Activated T-cell treated with anti-CD3 and anti-CD28 coated beads for 24 hours (primary cell): Measurements from ENCODE around the gene ABTB2.
"Not testable (repeated sequence)": the region's sequence is repeated elsewhere in the genome, so short reads cannot be mapped to it uniquely, and the experiment has no call there.

Experiments used
- DNase-seq: peaks from one replicate; pipeline ENCODE4 v3.0.0-alpha.2; 2020; ENCODE audit warnings: low read depth

The ABTB2 gene

DNA sequence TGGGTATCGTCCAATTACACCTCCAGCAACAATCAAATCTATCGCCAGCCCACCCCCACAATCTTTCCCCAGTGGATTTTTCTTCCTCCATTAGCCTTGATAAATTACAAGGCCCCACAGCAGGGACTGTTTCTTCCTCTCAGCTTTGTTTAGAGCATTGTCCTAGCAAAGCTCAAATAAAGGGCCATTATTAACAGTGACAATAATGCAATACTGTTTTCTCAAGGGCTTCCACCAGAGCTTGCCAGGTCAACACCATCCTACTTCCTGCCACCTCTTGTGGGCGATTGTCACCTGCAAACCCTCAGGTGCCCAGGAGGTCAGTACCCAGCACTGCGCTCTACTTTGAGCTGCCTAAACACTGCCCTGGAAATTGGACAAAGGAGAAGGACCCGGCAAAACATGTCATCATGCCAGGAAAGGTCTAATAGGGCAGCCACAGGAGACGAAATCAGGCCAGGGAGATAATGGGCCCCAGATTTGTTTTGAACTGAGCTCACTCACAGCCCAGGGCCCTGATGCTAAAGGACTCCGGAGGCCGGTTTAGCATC, 95.2 kb downstream of the ABTB2 start:
- DNase-seq = no peak

DNA sequence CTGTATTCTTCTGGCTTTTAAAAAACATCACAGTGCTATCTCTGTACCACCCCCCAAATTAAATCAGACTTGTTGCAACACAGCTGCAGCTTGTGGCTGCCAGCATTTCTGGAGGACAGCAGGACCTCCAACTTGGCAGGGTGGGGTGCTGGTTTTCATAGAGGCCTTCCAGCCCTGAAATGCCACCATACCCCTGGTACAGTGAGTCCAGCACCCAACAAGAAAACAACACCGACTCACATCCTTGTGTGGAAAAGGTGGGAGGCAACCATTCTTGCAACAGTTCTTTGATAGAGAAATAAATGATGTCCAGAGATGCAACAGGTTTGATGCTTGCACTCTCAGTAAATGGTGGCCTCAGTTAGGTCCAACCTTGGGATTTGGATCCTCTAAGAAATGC, 96.0 kb downstream of the ABTB2 start:
- no peak for DNase-seq

DNA sequence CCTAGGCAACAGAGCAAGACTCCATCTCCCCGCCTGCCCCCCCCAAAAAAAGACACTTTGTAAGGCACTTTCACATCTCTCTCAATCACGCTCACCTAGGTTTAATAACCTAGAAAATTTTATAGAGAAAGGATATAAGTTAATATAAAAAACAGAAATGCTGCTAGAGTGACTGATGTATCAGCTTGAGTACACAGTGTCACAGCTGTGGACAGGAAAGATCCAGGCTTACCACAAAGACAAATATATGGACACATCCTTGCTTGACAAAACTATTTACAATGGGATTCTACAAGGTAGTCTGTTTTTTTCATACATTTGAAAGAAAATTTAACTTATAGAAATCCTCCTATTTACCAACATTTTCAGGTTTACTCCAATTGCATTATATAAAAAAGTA, 96.7 kb downstream of the ABTB2 start:
- DNase-seq = no peak

DNA sequence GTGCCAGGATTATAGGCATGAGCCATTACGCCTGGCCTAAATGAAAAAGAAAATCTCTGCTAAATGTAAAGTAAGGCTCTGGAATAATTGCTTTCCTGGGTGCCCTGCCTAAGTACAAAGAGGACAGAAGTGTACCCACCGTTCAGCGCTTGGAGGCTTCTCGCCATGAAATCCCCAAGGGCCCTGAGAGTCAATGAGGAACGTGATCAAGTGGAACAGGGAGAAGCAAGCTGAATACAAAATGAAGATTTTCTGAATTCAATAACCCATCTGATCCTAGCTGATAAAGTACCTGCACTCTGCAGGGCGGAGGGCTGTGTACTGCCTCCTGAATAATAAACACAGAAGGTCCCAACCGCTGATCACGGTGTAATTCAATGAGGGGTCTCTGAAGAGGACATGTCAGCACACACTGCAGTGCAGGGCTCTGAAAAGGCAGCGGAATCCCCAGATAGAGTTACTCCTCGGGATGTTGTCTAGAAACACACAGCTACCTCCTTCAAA, 97.7 kb downstream of the ABTB2 start:
- DNase-seq = no peak

DNA sequence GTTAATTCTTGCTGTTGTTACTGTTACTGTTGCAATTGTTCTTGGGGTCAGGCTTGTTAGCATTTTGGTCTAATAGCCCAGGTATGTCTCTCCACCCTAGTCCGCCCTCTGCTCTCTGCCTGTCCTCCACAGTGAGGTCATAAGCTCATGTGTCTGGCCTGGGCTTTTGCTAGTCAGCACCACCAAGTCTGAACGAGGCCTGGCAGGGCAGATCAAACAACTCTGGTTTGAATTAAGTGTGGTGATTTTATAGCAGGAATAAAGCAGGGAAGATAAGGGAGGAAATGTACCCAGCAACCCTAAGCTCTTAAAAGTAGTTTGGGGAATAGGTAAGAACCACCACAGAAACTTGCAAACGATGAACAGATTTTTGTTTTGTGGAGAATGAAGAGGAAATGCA, 98.7 kb downstream of the ABTB2 start:
- no peak for DNase-seq

DNA sequence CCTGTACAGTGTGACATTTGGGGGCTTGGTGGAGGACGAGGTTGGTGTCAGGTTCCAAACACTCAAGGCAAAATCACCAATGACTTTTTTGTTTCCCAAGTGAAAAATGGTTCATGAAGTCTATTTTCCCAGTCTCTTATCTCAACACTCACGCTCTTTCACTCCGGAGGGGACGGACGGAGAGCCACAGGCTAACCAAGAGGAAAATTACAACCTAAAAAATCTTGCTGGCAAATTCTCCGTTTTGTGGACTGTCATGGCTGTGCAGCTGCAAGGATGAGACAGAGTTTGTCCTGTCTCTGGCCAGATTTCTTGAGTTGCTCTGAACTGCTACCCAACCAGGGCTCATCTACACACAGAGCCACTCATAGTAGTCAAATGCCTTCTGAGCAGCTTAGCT, 101.2 kb downstream of the ABTB2 start:
- no peak for DNase-seq

DNA sequence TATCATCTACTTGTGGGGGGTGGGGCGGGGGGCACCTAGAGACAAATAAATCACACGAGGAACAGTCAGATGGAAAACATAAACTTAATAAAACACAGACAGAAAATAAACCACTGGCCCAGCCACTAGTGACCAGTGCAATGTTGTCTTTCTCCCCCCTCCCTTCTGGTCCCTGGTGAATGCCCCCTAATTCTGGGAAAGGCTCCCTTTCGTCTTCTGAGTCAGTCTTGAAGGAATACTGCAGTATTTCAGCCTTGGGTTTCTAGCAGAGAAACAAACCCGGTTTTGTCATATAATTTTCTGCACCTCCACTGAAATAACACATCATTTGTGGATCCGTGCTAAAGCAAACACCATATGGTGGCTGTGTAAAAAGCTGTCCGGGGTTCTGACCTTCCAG, 101.7 kb downstream of the ABTB2 start:
- DNase-seq = no peak

DNA sequence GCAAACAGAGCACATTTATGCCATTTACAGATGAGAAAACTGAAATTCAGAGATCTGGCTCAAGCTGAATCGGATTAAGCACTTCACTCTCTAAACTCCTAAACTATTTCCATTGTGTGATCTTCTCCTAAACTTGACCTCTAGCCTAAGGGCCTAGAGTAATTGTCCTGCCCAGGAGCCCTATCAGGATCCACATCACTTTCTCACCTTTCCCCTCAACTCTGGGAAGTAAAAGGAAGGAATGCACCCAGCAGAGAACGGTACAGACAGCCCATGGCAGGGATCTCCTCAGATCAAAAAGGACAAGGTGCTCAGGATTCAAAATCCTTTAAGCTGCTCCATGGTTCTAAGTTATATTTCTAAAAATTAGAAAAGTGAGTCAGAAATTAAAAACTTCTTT, 102.7 kb downstream of the ABTB2 start:
- DNase-seq = no peak

DNA sequence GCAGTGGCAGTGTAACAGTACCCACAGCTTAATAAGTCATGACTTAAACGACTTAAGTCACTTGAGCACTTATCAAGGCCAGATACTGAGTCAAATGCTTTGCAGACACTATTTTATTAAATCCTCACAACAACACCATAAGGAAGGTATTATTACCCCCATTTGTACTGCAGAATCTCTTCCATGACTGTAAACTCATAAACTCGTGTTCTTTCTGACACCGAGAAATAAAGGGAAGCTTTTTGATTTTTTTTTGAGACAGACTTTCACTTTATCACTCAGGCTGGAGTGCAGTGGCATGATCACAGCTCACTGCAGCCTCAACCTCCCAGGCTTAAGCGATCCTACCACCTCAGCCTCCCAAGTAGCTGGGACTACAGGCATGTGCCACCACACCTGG, 103.8 kb downstream of the ABTB2 start:
- DNase-seq = no peak

DNA sequence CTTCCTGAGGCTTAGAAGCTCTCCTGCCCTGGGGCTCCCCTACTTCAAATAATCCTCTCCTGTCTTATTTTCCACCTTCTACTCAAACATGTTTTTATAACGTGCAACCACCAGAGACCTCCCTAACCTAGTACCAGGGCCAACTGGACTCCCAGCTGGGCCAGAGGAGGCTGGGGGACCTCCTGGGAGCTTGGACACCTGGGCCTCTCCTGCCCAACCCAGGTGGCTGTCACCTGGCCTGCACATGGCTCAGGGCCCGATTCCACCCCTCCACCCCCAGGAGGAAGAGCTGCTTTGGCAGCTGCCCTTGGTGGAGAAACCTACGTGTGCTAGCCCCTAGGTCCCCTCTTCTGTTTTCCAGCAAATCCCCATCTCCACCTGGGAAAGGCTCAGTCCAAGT, 105.2 kb downstream of the ABTB2 start:
- DNase-seq = no peak

DNA sequence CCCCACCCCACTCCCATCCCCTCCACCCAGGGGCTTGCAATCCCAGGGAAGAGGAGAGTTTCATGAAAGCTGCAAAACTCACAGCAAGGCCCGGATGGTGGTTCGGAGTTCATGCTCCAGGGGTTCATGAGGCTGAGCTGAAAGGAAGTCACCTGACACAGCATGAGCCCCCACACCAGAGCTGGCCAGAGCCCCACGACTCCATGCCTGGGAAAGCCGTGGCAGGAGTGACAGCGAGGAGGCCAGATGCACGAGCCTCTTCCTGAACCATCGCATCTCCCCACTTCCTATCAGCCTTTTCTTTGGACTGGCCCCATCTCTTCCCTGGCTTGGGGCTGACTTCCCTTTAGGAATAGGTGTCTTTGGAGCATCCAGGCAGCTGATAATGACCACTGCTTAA, 105.8 kb downstream of the ABTB2 start:
- DNase-seq = no peak

DNA sequence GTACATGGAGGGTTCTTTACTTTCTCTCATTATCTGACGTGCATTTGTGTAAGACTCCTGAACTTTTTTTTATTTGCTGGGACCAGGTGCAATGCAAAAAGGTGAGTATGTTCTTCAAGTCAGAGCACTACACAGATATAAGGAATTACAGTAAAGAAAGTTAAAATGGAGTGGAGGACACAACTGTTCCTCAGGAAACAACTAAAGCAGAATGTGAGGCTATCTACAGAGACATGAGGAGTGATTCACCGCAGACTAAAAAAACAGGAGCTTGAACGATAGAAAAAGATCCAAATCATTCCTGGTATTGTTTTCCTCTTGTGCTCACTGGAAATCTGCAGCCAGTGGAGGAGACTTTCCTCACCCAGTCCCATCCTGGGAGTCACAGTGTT, 106.2 kb downstream of the ABTB2 start:
- no peak for DNase-seq

DNA sequence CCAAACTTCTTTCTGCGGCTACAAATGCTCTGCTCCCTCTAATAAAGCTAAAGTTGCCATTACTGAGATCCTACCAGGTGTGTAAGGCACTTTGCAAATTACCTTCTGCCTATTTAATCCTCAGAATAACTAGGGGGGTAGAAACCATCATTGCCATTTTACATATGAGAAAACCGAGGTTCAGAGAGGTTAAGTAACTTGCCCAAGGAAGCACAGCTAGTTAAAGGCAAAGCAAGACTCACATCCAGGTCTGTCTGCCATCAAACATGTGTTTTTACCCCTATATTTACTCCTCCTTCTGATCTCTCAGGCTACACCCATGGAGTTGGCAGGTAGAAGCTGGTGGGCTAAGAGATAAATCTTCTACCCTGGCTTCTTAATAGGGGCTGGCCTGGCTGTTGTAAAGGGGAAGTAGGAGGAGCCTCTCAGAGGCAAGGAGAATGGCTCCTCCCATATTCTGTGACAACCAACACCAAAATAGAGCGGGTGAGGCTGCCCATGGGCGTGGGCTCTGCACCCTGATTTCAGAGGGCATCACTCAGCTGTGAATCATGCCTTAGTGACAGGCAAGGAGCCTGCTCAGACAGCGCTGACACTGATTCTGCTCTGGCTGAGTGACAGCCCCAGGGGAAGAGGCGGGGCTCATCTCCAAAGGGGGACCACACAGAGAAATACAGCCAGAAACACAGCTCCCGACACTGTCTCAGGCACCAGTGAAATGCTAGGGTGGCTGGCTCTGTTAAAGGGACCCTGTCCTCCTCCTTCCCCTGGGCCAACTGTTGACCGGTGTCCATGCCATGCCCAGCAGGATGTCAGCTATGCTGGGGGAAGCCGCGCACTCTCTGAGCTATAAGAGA, 106.8 kb downstream of the ABTB2 start:
- DNase-seq = peak; percentile 63

DNA sequence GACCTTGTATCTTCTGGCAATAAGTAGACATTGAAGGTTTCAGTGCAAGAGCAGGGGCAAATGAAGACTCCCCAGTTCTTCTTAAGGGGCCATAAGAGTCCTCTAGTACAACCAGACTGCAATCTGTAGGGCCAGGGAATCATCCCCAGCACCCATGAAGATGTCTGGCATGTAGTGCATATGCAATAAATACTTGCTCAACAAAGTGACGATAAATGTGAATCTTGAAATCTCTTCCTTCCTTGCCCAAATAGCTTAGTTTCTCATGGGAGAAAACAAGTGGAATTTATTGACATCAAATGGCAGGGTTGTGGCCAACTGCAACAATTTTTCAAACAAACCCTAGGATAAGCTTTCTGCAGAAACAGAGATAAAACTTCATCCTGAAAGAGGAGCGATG, 107.6 kb downstream of the ABTB2 start:
- DNase-seq = no peak

DNA sequence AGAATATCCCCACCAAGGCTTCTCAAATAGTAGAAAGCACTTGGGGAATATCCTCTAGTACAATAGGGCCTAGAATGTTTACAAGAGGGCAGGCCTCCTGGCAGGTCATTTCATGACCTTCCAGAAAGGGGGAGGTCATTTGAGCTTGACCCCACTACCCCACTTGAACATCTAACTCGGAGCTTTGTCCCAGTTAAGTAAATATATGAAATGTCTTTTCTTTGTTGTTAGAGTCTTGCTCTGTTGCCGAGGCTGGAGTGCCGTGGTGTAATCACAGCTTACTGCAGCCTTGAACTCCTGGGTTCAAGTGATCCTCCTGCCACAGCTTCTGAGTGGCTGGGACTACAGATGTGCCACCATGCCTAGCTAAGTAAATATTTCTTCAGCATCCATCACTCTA, 108.4 kb downstream of the ABTB2 start:
- DNase-seq = no peak

DNA sequence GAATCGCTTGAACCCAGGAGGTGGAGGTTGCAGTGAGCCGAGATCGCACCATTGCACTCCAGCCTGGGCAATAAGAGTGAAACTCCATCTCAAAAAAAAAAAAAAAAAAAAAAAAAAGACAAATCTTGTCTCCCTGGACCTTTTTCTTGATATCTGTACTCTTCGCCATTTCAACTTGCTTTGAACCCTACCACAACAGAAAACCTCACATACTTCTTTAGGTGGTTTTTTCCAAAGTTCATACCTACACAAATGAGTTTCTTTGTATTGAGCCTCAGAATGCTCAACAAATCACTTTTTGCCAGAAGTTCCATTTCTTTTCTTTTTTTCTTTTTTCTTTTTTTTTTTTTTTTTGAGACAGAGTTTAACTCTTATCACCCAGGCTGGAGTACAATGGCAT, 111.3 kb downstream of the ABTB2 start:
- not testable (repeated sequence) for DNase-seq

DNA sequence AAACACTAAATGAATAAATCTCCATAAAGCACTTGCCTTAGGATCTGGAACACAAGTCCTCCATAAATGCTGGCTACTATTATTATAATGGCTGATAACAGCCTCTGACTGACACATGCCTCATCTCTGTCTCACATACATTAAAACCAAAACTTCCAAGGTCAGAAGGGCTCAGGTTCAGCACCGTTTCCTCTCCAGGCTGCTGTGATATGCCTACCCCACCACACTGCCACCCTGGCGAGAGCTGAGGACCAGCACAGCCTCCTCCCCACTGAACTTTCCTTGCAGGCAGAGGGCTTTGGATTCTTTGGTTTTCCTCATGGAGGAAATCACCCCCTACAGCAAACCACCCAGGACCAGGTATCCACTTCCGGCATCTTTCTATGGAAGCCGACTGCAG, 112.8 kb downstream of the ABTB2 start:
- no peak for DNase-seq

DNA sequence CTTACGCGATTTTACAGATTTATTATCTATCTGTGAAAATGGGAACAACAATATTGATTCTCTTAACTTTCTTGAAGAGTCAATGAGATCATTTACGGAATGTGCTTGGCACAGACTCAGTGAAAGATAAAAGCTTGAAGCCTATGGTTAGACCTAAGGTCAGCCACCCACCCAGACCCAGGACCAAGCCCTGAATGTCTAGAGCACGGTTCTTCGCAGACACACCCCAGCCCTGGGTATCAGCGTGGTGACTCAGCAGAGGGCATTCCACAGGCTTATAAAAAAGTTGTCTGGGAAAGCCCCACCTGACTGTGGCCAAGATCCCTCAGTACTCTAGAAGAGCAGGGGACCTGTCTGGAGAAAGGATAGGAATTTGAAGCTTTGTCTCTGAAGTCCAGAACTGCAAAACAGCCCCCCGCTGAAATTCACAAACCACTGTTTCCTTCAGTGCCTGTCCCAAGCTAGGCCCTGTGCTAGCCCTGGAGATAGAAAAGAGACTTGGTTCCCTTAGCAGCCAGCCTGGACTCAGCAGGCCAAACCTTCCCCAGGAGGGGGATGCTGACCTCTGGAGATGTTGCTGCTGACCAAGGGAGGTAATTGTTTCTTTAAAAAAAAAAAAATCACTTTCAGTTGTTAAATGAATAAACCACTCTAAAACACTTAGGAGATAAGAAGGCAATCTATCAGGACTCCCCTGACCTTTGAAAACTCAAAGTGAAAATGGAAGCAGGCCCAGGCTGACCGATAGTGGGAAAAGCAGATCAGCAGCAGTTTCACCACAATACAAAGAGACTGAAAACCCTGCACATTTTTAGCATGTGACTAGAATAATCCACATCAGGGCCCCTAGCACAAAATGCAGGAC, 114.0 kb downstream of the ABTB2 start:
- peak; percentile 36 for DNase-seq

DNA sequence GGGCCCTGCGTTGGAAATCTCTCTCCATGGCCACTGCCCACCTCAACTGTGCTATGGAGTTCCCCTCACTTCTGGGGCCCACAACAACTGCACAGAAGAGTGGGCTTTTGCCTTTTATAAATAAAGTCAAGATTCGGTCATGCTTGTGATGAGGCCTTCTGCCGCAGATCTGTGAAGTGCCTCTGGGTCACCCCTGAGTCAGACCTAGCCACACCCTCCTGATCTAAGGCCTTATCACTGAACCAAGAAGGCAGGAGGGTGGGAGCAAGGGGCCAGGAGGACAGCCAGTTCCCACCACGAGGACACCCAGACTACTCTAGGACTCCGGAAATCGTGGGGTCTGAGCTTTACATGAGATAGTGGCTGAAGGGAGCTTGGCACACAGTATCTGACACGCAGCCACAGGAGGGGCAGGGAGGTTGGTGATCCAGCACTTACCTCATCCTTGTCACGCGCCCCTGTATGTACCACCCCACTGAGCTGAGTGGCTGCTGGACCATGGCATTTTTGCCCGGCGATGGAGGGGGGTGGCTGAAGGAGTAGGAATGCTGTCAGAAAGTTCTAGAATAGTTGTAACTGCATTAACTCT, 115.7 kb downstream of the ABTB2 start:
- no peak for DNase-seq

DNA sequence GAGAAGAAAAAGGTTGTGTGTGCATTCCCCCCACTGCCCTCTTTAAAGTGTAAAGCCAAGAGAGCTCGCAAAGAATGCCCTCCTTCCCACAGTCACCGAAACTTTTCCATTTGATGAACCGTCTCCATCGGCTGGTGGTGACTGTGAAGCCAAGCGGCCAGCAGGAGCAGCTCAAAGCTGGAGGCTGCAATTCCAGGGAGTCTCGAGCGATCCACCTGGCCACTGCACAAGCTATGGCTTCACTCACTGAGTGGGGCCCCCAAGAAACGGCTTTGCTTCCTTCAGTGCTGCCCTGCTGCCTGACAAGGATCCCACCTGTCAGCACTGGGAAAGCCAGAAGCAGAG, 117.7 kb downstream of the ABTB2 start:
- DNase-seq = no peak

DNA sequence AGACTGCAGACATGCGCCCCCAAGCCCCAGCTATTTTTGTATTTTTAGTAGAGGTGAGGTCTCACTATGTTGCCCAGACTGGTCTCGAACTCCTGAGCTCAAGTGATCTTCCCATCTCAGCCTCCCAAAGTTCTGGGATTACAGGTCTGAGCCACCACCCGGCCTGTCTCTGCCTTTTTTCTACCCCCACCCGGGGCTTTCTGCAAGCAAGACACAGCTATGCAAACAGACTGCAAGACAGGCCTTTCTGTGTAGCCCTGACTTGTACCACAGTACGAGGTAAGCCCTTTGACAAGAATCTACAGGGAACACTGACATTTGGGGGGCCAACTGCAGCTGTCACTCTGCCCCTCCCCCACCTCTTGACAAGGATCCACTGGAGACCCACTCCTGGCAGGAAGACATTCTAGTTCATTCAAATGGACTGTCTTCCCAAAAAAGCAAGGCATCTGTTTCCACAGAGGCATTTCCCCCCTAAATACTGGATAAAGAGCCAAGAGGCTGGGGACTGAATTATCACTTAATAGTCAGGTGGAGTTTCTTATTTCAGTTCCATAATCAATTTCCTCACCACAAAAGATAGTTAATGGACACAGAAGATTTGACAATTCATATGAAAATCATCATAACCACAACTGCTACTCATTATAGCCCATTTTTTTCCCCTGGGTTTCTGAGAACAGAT, 118.2 kb downstream of the ABTB2 start:
- no peak for DNase-seq

DNA sequence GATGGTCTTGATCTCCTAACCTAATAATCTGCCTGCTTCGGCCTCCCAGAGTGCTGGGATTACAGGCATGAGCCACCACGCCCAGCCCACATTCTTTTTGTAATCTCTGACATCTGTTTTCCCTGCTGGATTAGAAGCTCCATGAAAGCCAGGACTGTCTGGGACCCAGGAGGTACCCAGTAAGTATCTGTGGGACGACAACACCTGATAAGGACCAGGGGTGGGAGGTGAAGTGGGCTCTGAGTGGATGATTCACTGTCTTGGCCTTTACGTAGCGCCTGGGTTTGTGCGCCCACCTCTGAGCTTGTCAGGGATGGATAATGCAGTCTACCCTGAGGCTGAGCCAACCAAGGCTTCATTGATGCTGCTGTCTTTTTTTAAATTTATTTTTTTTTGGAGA, 118.8 kb downstream of the ABTB2 start:
- no peak for DNase-seq
